MCF 10A (cell line): ENCODE measurements around the gene RRP1B. TPM values are rescaled to one million over a fixed set of nuclear protein-coding genes. Genes with fewer than 3 reads are reported as not detected.
A peak's percentile ranks its signal among the peaks of the same experiment; 100 is the strongest.

Experiments used
- BruUV-seq: library from RNA; stranded (reverse); fragments of 400-500 nt; replicated peaks from 2 replicates; lab custom pipeline; 2021; lab: Mats Ljungman, UMichigan
- CTCF ChIA-PET: fragments of 300-600 bp; sonication (Branson Sonifier 250); formaldehyde crosslinking; extraction: SDS; loops from one replicate; lab custom pipeline; 2021; ENCODE audit warnings: antibody characterized with exemption, inconsistent platforms; lab: Yijun Ruan, JAX
- POLR2A ChIA-PET: fragments of 300-600, 350-650 bp; sonication (Branson Sonifier 250); formaldehyde crosslinking; extraction: SDS; loops from one replicate; lab custom pipeline; 2020; ENCODE audit warnings: antibody characterized with exemption, inconsistent platforms; lab: Yijun Ruan, JAX
- DNase-seq: peaks from one replicate; pipeline ENCODE4 v3.0.0-alpha.2; 2018; ENCODE audit not compliant: unreplicated experiment
- H3K27ac Mint-ChIP-seq: one replicate; pipeline ENCODE4 v1.8.0; 2022; ENCODE audit warnings: mild to moderate bottlenecking, low read depth, mixed read lengths; ENCODE audit not compliant: unreplicated experiment
- H3K27me3 Mint-ChIP-seq: one replicate; pipeline ENCODE4 v1.8.0; 2022; ENCODE audit warnings: mixed read lengths; ENCODE audit not compliant: insufficient read depth, unreplicated experiment
- H3K36me3 Mint-ChIP-seq: one replicate; pipeline ENCODE4 v1.8.0; 2022; ENCODE audit warnings: mild to moderate bottlenecking, moderate library complexity, mixed read lengths; ENCODE audit not compliant: insufficient read depth, unreplicated experiment
- H3K4me1 Mint-ChIP-seq: one replicate; pipeline ENCODE4 v1.8.0; 2022; ENCODE audit warnings: mixed read lengths; ENCODE audit not compliant: insufficient read depth, unreplicated experiment
- H3K4me3 Mint-ChIP-seq: one replicate; pipeline ENCODE4 v1.8.0; 2022; ENCODE audit warnings: mild to moderate bottlenecking, moderate library complexity, mixed read lengths; ENCODE audit not compliant: unreplicated experiment
- H3K9me3 Mint-ChIP-seq: one replicate; pipeline ENCODE4 v1.8.0; 2022; ENCODE audit warnings: mixed read lengths; ENCODE audit not compliant: unreplicated experiment
- CTCF ChIP-seq: fragments of 200-600 bp; IDR thresholded peaks from one replicate; pipeline ENCODE4 v1.8.0; 2022; ENCODE audit warnings: antibody characterized with exemption, mild to moderate bottlenecking; ENCODE audit not compliant: unreplicated experiment
- intact Hi-C: fragments of 100-400 bp; cut with micrococcal nuclease; formaldehyde crosslinking; loops from 2 replicates; pipeline ENCODE4 v1.14.1; 2022
- total RNA-seq: library from RNA; stranded (reverse); gene quantifications from 2 replicates; pipeline ENCODE4 v1.2.3, GENCODE V29; 2022

RRP1B gene
- total RNA-seq, 1 experiment from 2014 or later: 39.8 TPM

DNA sequence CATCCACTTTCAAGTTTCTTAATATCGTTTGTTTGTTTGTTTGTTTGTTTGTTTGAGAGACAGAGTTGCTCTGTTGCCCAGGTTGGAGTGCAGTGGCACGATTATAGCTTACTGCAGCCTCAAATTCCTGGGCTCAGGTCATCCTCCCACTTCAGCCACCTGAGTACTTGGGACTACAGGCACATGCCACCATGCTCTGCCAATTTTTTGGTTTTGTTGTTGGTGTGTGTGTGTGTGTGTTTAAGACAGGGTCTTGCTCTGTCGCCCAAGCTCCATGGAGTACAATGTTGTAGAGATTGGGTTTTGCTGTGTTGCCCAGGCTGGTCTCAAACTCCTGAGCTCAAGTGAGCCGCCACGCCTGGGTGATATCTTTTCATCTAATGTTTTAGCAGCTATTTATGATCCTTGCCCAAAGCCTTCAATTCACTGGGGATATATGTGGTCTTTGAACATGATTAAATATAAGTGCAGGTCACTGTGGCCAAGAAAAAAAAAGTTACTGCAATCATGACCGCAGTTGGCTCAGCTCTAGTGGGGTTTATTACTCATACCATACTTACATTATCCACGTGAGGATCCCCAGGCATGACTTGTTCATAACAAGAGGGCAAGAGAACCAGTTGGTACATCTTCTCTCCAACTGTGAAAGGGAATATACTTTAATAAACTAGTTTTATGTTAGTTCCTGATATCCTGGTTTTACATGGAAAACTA lies 8.0 kb downstream of the RRP1B start:
- TF ChIP-seq CTCF: no peak
- intact Hi-C loops: no loop called here
- BruUV-seq: no TSS peak
- CTCF ChIA-PET: interaction anchor here (0.8 kb wide), 1 partner anchor 106 kb away, joined by 3 read pairs; no protein-coding TSS in a partner anchor
- Mint-ChIP-seq H3K9me3 (peaks cover 8% of the 10 kb centered on the region), H3K4me3 (no peak overlapping the region), H3K36me3 (peaks cover 65% of the 10 kb centered on the region), H3K4me1 (peaks cover 18% of the 10 kb centered on the region), H3K27me3 (no peaks in the 10 kb centered on the region), H3K27ac (peak overlapping the region; percentile 59)
- DNase-seq: peak; percentile 84
- POLR2A ChIA-PET: interaction anchor here (0.6 to 1.6 kb wide), 5 partner anchors 19 to 101 kb away, joined by 3 to 8 read pairs (median 3); partner anchors contain the start of gene PDXK

DNA sequence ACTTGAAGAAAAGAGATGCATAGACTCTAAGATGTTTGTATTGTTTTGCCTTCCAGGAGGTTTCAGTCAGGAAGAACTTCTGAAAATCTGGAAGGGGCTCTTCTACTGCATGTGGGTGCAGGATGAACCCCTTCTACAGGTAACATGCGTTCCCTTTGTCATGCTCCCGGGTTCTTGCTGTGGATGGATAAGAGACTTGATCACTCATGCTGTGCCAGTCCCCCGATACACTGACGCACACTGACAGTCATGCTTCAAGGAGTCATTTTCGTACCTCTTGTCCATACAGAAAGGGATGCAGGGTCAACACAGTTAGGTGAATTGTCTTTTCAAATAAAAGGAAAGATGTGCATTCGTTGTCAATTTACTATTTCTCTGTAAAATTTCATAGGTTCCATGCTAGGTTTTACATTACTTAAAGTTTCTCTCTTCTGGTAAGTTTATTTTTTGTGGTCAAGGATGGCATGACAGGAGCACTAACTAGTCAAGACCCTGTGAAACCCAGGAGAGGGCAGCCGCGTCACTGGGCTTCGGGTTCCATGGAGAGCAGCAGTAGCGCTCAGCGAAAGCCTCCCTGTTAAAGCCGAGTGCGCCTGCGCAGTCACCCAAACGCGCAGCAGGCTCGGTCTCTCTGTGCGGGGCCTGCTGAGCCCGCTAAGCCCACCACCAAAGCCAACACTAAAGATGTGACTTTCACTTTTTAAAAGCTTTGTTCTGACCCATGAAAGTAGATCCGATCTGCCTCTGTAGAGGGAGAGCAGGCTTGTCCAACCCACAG lies 10.7 kb downstream of the RRP1B start:
- H3K27ac Mint-ChIP-seq: no peak overlapping the region
- H3K4me1 Mint-ChIP-seq: peaks cover 18% of the 10 kb centered on the region
- ChIA-PET CTCF (no interaction called here), POLR2A (interaction anchor here (0.6 to 0.7 kb wide), 2 partner anchors 30 to 51 kb away, joined by 3 to 4 read pairs; no protein-coding TSS in a partner anchor)
- no peak for TF ChIP-seq CTCF
- intact Hi-C loops: no loop called here
- no TSS peak for BruUV-seq
- no peak for DNase-seq
- no peaks in the 10 kb centered on the region for H3K27me3 Mint-ChIP-seq
- no peak overlapping the region for H3K4me3 Mint-ChIP-seq
- peaks cover 65% of the 10 kb centered on the region for H3K36me3 Mint-ChIP-seq
- H3K9me3 Mint-ChIP-seq: peaks cover 8% of the 10 kb centered on the region

GRCh38 chr21:43675871-43676270 lies 16.5 kb downstream of the RRP1B start:
- Mint-ChIP-seq H3K4me3 (no peak overlapping the region), H3K36me3 (peaks cover 86% of the 10 kb centered on the region), H3K9me3 (no peaks in the 10 kb centered on the region), H3K27me3 (no peaks in the 10 kb centered on the region), H3K27ac (peak overlapping the region; percentile 54), H3K4me1 (no peaks in the 10 kb centered on the region)
- intact Hi-C loops: no loop called here
- CTCF ChIA-PET: interaction anchor here (0.6 to 1.6 kb wide), 3 partner anchors 15 to 28 kb away, joined by 3 to 7 read pairs (median 3); no protein-coding TSS in a partner anchor
- TF ChIP-seq CTCF: no peak
- DNase-seq: no peak
- POLR2A ChIA-PET: interaction anchor here (0.7 to 1.1 kb wide), 4 partner anchors 11 to 59 kb away, joined by 3 read pairs; no protein-coding TSS in a partner anchor
- no TSS peak for BruUV-seq

DNA sequence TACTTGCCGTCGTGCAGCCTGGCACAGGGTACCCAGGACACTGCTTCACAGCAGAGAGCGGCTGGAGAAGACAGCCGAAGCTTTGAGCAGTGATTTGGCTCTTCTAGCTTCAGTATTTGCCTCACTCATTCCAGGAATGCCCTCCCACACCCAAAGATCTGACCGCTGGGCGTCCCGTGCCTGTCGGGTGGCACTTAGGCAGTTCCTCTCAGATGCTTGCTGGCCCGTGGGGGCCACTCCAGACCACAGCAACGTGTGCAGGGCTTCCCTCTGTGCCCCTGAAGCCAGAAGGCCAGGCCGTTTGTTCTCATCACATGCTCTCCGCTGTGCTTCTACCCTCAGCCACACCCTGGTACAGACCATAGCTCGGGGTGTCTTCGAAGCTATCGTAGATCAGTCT lies 17.0 kb downstream of the RRP1B start:
- intact Hi-C loops: no loop called here
- DNase-seq: no peak
- ChIA-PET CTCF (interaction anchor here (0.6 to 1.6 kb wide), 3 partner anchors 15 to 28 kb away, joined by 3 to 7 read pairs (median 3); no protein-coding TSS in a partner anchor), POLR2A (interaction anchor here (1.0 to 1.1 kb wide), 2 partner anchors 10 to 15 kb away, joined by 3 read pairs; no protein-coding TSS in a partner anchor)
- H3K4me3 Mint-ChIP-seq: no peak overlapping the region
- no peaks in the 10 kb centered on the region for H3K4me1 Mint-ChIP-seq
- peaks cover 81% of the 10 kb centered on the region for H3K36me3 Mint-ChIP-seq
- no peaks in the 10 kb centered on the region for H3K9me3 Mint-ChIP-seq
- H3K27ac Mint-ChIP-seq: no peak overlapping the region
- BruUV-seq: no TSS peak
- TF ChIP-seq CTCF: no peak
- no peaks in the 10 kb centered on the region for H3K27me3 Mint-ChIP-seq
